Stomach smooth muscle (tissue), 2 donors: Measurements from ENCODE around the gene METTL24.
"Not testable (repeated sequence)": the region's sequence is repeated elsewhere in the genome, so short reads cannot be mapped to it uniquely, and the experiment has no call there.

ENCODE experiments used
- H3K27ac ChIP-seq: one replicate; pipeline ENCODE4 v1.7.0; 2013; ENCODE audit warnings: mild to moderate bottlenecking, low read length, inconsistent platforms
- H3K27me3 ChIP-seq, 2 donors: one replicate each; pipeline ENCODE4 v1.7.0; 2013; ENCODE audit warnings: low read length in 2 of 2; ENCODE audit not compliant: insufficient read depth in 2 of 2, control insufficient read depth in 1 of 2
- H3K36me3 ChIP-seq, 2 donors: one replicate each; pipeline ENCODE4 v1.7.0; 2013; ENCODE audit warnings: low read length in 2 of 2; ENCODE audit not compliant: control insufficient read depth in 2 of 2, insufficient read depth in 2 of 2
- H3K4me1 ChIP-seq: one replicate; pipeline ENCODE4 v1.7.0; 2013; ENCODE audit warnings: low read length; ENCODE audit not compliant: control insufficient read depth, insufficient read depth
- H3K4me3 ChIP-seq, 2 donors: one replicate each; pipeline ENCODE4 v1.7.0; 2013; ENCODE audit warnings: low read length in 2 of 2
- H3K9ac ChIP-seq, 2 donors: one replicate each; pipeline ENCODE4 v1.7.0; 2013; ENCODE audit warnings: low read length in 2 of 2, mild to moderate bottlenecking in 1 of 2
- H3K9me3 ChIP-seq, 2 donors: one replicate each; pipeline ENCODE4 v1.7.0; 2013; ENCODE audit warnings: low read length in 2 of 2; ENCODE audit not compliant: control insufficient read depth in 2 of 2
- donor health status: healthy.
- donor health status: Pancreatic carcinoma.

METTL24 gene

GRCh38 chr6:110266996-110267395, 91.2 kb downstream of the METTL24 start:
- Histone ChIP-seq H3K36me3 (peaks cover 2 to 3% of the 10 kb centered on the region in 2 donors), H3K27ac (no peak overlapping the region), H3K4me3 (no peak overlapping the region), H3K4me1 (no peaks in the 10 kb centered on the region), H3K9ac (no peak overlapping the region), H3K27me3 (no peaks in the 10 kb centered on the region), H3K9me3 (no peaks in the 10 kb centered on the region)

GRCh38 chr6:110265273-110265672, 92.9 kb downstream of the METTL24 start:
- Histone ChIP-seq H3K36me3 (peaks cover 2 to 3% of the 10 kb centered on the region in 2 donors), H3K4me3 (no peak overlapping the region), H3K9ac (no peak overlapping the region), H3K27me3 (no peaks in the 10 kb centered on the region), H3K9me3 (no peaks in the 10 kb centered on the region), H3K27ac (no peak overlapping the region), H3K4me1 (no peaks in the 10 kb centered on the region)

- no peaks in the 10 kb centered on the region for H3K9me3 ChIP-seq
Observed at GRCh38 chr6:110256366-110256765, 101.8 kb downstream of the METTL24 start.

GRCh38 chr6:110255211-110255750, 102.9 kb downstream of the METTL24 start:
- Histone ChIP-seq H3K4me3 (no peak overlapping the region), H3K36me3 (peaks cover 3 to 7% of the 10 kb centered on the region in 2 donors)

More at GRCh38 chr6:110256366-110256765, 101.8 kb downstream of the METTL24 start:
- Histone ChIP-seq H3K9ac (no peak overlapping the region), H3K27ac (no peak overlapping the region), H3K4me3 (no peak overlapping the region), H3K36me3 (peaks cover 3 to 7% of the 10 kb centered on the region in 2 donors), H3K4me1 (no peaks in the 10 kb centered on the region), H3K27me3 (no peaks in the 10 kb centered on the region)

GRCh38 chr6:110250838-110251237, 107.3 kb downstream of the METTL24 start:
- H3K27ac ChIP-seq: no peak overlapping the region
- no peak overlapping the region for H3K4me3 ChIP-seq
- H3K27me3 ChIP-seq: no peaks in the 10 kb centered on the region
- no peak overlapping the region for H3K9ac ChIP-seq
- no peaks in the 10 kb centered on the region for H3K9me3 ChIP-seq
- H3K36me3 ChIP-seq: peaks cover 1 to 13% of the 10 kb centered on the region in 2 donors
- H3K4me1 ChIP-seq: no peaks in the 10 kb centered on the region

More at GRCh38 chr6:110255211-110255750, 102.9 kb downstream of the METTL24 start:
- Histone ChIP-seq H3K9me3 (no peaks in the 10 kb centered on the region), H3K27me3 (no peaks in the 10 kb centered on the region), H3K4me1 (no peaks in the 10 kb centered on the region), H3K9ac (no peak overlapping the region), H3K27ac (no peak overlapping the region)

- Histone ChIP-seq H3K4me1 (no peaks in the 10 kb centered on the region), H3K4me3 (no peak overlapping the region), H3K27ac (no peak overlapping the region), H3K9ac (no peak overlapping the region), H3K27me3 (no peaks in the 10 kb centered on the region), H3K9me3 (no peaks in the 10 kb centered on the region), H3K36me3 (peaks cover 7 to 15% of the 10 kb centered on the region in 2 donors)
Observed at GRCh38 chr6:110250058-110250457, 108.1 kb downstream of the METTL24 start.

- no peaks in the 10 kb centered on the region for H3K27me3 ChIP-seq
- H3K4me1 ChIP-seq: no peaks in the 10 kb centered on the region
- H3K36me3 ChIP-seq: peaks cover 10 to 17% of the 10 kb centered on the region in 2 donors
- H3K4me3 ChIP-seq: no peak overlapping the region
- no peak overlapping the region for H3K27ac ChIP-seq
- H3K9me3 ChIP-seq: no peaks in the 10 kb centered on the region
- no peak overlapping the region for H3K9ac ChIP-seq
Observed at GRCh38 chr6:110246900-110247546, 111.1 kb downstream of the METTL24 start.

GRCh38 chr6:110246378-110246777, 111.8 kb downstream of the METTL24 start:
- Histone ChIP-seq H3K9me3 (no peaks in the 10 kb centered on the region), H3K4me1 (no peaks in the 10 kb centered on the region), H3K27ac (no peak overlapping the region), H3K36me3 (peaks cover 10 to 17% of the 10 kb centered on the region in 2 donors), H3K9ac (no peak overlapping the region), H3K27me3 (no peaks in the 10 kb centered on the region), H3K4me3 (no peak overlapping the region)

GRCh38 chr6:110244621-110245020, 113.5 kb downstream of the METTL24 start:
- not testable (repeated sequence) for H3K27ac ChIP-seq, H3K4me3 ChIP-seq, H3K27me3 ChIP-seq, H3K4me1 ChIP-seq, H3K9ac ChIP-seq, H3K9me3 ChIP-seq
- H3K36me3 ChIP-seq: peaks cover 11 to 15% of the 10 kb centered on the region in 2 donors

GRCh38 chr6:110239526-110240274, 118.4 kb downstream of the METTL24 start:
- Histone ChIP-seq H3K4me3 (no peak overlapping the region), H3K9me3 (no peaks in the 10 kb centered on the region), H3K9ac (no peak overlapping the region), H3K27me3 (no peaks in the 10 kb centered on the region), H3K27ac (no peak overlapping the region), H3K36me3 (peaks cover 16 to 19% of the 10 kb centered on the region in 2 donors), H3K4me1 (no peaks in the 10 kb centered on the region)

GRCh38 chr6:110236007-110236406, 122.1 kb downstream of the METTL24 start:
- not testable (repeated sequence) for H3K27me3 ChIP-seq, H3K9ac ChIP-seq, H3K9me3 ChIP-seq, H3K4me1 ChIP-seq, H3K27ac ChIP-seq, H3K4me3 ChIP-seq
- H3K36me3 ChIP-seq: peaks cover 13 to 19% of the 10 kb centered on the region in 2 donors
